Testis (tissue), 2 donors: ENCODE data around the gene PGM2.

ENCODE experiments used
- POLR2A ChIP-seq: fragments of 450-650 bp; IDR thresholded peaks from one replicate; pipeline ENCODE4 v1.6.1; 2017; ENCODE audit warnings: antibody characterized with exemption, mild to moderate bottlenecking, moderate library complexity
- TF ChIP-seq, protein P1 (sequence below), 3 experiments: fragments of 450-650 bp in 2 of 3; fragments of 200-600 bp in 1 of 3; sonication (generic) in 1 of 3; IDR thresholded peaks; one replicate each; pipeline ENCODE4 v1.5.1; 2016 to 2019; ENCODE audit warnings: antibody characterized with exemption in 3 of 3, mild to moderate bottlenecking in 2 of 3, moderate library complexity in 1 of 3

DNA sequence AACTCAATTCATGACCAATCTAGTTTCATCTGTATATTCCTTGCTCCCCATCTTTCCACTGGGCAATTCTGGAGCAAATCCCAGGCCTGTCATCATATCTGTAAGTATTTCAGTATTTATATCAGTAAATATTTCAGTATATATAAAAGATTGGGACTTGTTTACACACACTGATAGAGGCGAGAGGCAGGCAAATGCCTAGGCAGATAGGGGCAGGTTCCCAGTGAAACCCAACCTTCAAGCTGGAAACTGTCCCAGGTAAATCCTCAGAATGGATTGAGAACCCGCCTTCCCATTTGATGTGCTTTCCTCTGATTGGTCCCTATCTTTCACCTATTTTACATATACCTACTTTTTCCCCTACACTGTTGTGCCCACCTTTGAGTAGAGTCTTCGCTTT, 40.6 kb downstream of the PGM2 start:
- TF ChIP-seq, protein P1, sequence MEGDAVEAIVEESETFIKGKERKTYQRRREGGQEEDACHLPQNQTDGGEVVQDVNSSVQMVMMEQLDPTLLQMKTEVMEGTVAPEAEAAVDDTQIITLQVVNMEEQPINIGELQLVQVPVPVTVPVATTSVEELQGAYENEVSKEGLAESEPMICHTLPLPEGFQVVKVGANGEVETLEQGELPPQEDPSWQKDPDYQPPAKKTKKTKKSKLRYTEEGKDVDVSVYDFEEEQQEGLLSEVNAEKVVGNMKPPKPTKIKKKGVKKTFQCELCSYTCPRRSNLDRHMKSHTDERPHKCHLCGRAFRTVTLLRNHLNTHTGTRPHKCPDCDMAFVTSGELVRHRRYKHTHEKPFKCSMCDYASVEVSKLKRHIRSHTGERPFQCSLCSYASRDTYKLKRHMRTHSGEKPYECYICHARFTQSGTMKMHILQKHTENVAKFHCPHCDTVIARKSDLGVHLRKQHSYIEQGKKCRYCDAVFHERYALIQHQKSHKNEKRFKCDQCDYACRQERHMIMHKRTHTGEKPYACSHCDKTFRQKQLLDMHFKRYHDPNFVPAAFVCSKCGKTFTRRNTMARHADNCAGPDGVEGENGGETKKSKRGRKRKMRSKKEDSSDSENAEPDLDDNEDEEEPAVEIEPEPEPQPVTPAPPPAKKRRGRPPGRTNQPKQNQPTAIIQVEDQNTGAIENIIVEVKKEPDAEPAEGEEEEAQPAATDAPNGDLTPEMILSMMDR (IDR thresholded peaks at IDR 0.05) = no peak
- no peak for TF ChIP-seq POLR2A
